HG03103 (cell line): ENCODE results near the gene OBP2A.

ENCODE experiments used
- ATAC-seq: cut with Tn5 transposase; IDR thresholded peaks from one replicate; pipeline ENCODE4 v1.9.1; 2021; ENCODE audit warnings: low read depth; ENCODE audit not compliant: unreplicated experiment

Gene OBP2A

DNA sequence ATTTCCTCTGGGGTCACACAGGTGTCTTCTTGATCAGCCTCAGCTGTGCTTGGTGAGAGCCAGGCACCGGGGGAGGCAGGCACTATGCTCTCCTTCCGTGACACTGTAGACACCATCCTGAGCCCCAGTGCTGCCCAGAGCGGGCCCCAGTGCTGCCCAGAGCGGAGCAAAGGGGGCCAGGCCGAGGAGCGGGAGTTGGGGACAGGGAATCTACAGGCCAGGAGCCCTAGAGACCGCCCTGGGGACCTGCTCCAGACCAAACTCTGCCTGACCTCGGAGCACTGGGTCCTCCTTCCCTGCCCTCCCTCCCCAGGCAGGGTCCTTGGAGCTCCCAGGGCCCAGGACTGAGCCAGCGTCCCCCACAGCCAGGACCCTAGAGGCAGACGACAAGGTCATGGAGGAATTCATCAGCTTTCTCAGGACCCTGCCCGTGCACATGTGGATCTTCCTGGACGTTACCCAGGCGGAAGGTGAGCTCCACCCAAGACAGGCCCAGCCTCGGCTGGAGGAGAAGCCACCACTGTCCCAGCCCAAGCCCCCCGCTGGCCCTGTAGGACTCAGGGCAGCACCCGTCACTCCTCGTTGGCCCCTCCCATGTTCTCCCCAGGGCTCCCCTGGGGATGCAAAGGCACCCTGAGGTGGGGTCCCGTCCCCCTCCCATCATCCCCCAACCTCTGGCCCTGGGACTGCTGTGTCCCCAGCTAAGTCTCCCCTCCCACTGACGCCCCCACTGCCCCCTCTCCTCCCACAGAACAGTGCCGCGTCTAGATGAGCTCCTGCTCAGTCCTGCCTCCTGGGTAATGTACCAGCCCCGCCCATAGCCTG, 45.8 kb downstream of the OBP2A start:
- no peak for ATAC-seq

DNA sequence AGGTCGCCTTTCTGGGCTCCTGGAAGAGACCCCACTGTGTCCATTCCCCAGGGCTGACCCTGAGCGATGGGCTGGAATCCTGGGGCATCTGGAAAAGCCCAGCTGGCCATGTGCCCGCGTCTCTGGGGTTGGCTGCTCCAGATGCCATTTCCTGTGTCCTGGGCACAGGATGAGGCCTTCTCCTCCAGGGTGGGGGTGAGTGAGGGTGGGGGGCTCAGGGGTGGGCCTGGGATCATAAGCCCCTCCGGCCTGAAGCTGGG, 46.3 kb downstream of the OBP2A start:
- no peak for ATAC-seq

GRCh38 chr9:135592625-135593024, 46.7 kb downstream of the OBP2A start:
- ATAC-seq, result no peak

DNA sequence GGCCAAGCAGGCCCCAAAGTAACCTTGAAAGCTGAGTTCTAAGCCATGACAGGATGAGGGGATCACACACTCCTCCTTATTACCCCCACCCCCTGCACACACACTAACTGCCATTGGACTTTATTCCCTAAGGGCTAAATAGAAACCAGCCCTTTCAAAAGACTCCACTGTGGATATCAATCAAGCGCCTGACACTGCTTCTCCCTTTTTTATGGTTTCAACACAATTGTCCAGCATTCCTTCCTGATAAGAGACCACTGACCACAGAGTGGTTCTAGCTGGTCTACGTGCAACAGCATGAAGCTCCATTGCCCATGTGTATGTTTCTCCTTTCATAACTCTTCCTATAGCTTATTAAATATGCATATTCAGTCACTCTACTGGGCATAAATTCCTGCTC, 50.3 kb downstream of the OBP2A start:
- ATAC-seq, result no peak
